Liver (tissue), 9 donors: ENCODE results near the gene HAGH. TPM values are rescaled to one million over a fixed set of nuclear protein-coding genes. Genes with fewer than 3 reads are reported as not detected.

Experiments
- DNase-seq: peaks from one replicate; pipeline ENCODE4 v3.0.0-alpha.2; 2017; ENCODE audit warnings: low spot score
- H3K27ac ChIP-seq, 2 donors: one replicate each; pipeline ENCODE4 v1.7.0; 2013; ENCODE audit warnings: inconsistent platforms in 2 of 2, low read length in 2 of 2, control low read depth in 1 of 2, low read depth in 1 of 2, mild to moderate bottlenecking in 1 of 2
- H3K27me3 ChIP-seq, 4 donors: one replicate each; pipeline versions ENCODE4 v1.6.1 to v1.7.0; 2013; ENCODE audit warnings: low read length in 3 of 4, inconsistent platforms in 1 of 4, mild to moderate bottlenecking in 1 of 4, moderate library complexity in 1 of 4; ENCODE audit not compliant: control insufficient read depth in 4 of 4, insufficient read depth in 4 of 4
- H3K36me3 ChIP-seq, 4 donors: one replicate each; pipeline versions ENCODE4 v1.6.1 to v1.7.0; 2013; ENCODE audit warnings: low read length in 3 of 4, mild to moderate bottlenecking in 3 of 4, low read depth in 1 of 4, moderate library complexity in 1 of 4; ENCODE audit not compliant: control insufficient read depth in 4 of 4, insufficient read depth in 3 of 4
- H3K4me1 ChIP-seq, 4 donors: one replicate each; pipeline versions ENCODE4 v1.6.1 to v1.7.0; 2013; ENCODE audit warnings: low read length in 3 of 4, mild to moderate bottlenecking in 3 of 4, moderate library complexity in 1 of 4; ENCODE audit not compliant: control insufficient read depth in 4 of 4, insufficient read depth in 4 of 4
- H3K4me3 ChIP-seq, 3 donors: one replicate each; pipeline versions ENCODE4 v1.6.1 to v1.7.0; 2013; ENCODE audit warnings: low read length in 3 of 3, control low read depth in 1 of 3, low read depth in 1 of 3, mild to moderate bottlenecking in 1 of 3
- H3K9ac ChIP-seq, 2 donors: one replicate each; pipeline ENCODE4 v1.7.0; 2013; ENCODE audit warnings: low read length in 2 of 2, mild to moderate bottlenecking in 2 of 2, moderate library complexity in 2 of 2, control low read depth in 1 of 2, low read depth in 1 of 2
- H3K9me3 ChIP-seq, 4 donors: one replicate each; pipeline versions ENCODE4 v1.6.1 to v1.7.0; 2013; ENCODE audit warnings: low read length in 3 of 4; ENCODE audit not compliant: control insufficient read depth in 4 of 4
- EGR1 ChIP-seq, 2 donors: IDR thresholded peaks; 2 replicates each; pipeline ENCODE4 v1.6.1; 2016 to 2018; ENCODE audit warnings: antibody characterized with exemption in 2 of 2, low read depth in 2 of 2
- FOXA1 ChIP-seq: IDR thresholded peaks from 2 replicates; pipeline ENCODE4 v1.6.1; 2016; ENCODE audit warnings: antibody characterized with exemption
- FOXA2 ChIP-seq: IDR thresholded peaks from 2 replicates; pipeline ENCODE4 v1.6.1; 2016; ENCODE audit warnings: antibody characterized with exemption
- GABPA ChIP-seq, 2 donors: IDR thresholded peaks in 1 of 2; conservative IDR thresholded peaks in 1 of 2; 2 replicates each; pipeline ENCODE4 v1.6.1; 2016; ENCODE audit warnings: antibody characterized with exemption in 2 of 2, mild to moderate bottlenecking in 1 of 2, moderate library complexity in 1 of 2
- HNF4A ChIP-seq, 2 donors: conservative IDR thresholded peaks; 2 replicates each; pipeline ENCODE4 v1.6.1; 2016; ENCODE audit warnings: antibody characterized with exemption in 2 of 2, mild to moderate bottlenecking in 2 of 2
- HNF4G ChIP-seq: IDR thresholded peaks from 2 replicates; pipeline ENCODE4 v1.6.1; 2016; ENCODE audit warnings: antibody characterized with exemption
- JUND ChIP-seq, 2 donors: IDR thresholded peaks; 2 replicates each; pipeline ENCODE4 v1.6.1; 2016; ENCODE audit warnings: antibody characterized with exemption in 2 of 2
- MAX ChIP-seq: IDR thresholded peaks from 2 replicates; pipeline ENCODE4 v1.6.1; 2016; ENCODE audit warnings: antibody characterized with exemption
- NR2F2 ChIP-seq: IDR thresholded peaks from 2 replicates; pipeline ENCODE4 v1.6.1; 2016; ENCODE audit warnings: antibody characterized with exemption
- RAD21 ChIP-seq, 2 donors: IDR thresholded peaks; 2 replicates each; pipeline ENCODE4 v1.6.1; 2016; ENCODE audit warnings: antibody characterized with exemption in 2 of 2, mild to moderate bottlenecking in 2 of 2
- RXRA ChIP-seq, 2 donors: IDR thresholded peaks; 2 replicates each; pipeline ENCODE4 v1.6.1; 2017 to 2018; ENCODE audit warnings: antibody characterized with exemption in 2 of 2, mild to moderate bottlenecking in 1 of 2
- SP1 ChIP-seq: IDR thresholded peaks from 2 replicates; pipeline ENCODE4 v1.6.1; 2018; ENCODE audit warnings: antibody characterized with exemption, mild to moderate bottlenecking
- TAF1 ChIP-seq: conservative IDR thresholded peaks from 2 replicates; pipeline ENCODE4 v1.6.1; 2016; ENCODE audit warnings: antibody characterized with exemption, mild to moderate bottlenecking
- YY1 ChIP-seq: IDR thresholded peaks from 2 replicates; pipeline ENCODE4 v1.6.1; 2016; ENCODE audit warnings: antibody characterized with exemption, mild to moderate bottlenecking
- ZBTB33 ChIP-seq: IDR thresholded peaks from 2 replicates; pipeline ENCODE4 v1.6.1; 2016; ENCODE audit warnings: antibody characterized with exemption
- WGBS: extraction: QIAGEN DNeasy Blood & Tissue Kit; methylation state at CpG from one replicate; pipeline ENCODE4 v1.1.7; 2013; 5-methylcytosine and 5-hydroxymethylcytosine counted together
- polyA plus RNA-seq, 2 donors: library from polyadenylated mRNA; stranded (reverse) in 1 of 2; unstranded in 1 of 2; fragments of 200-250 nt in 1 of 2; fragments of >200 nt in 1 of 2; fragmentation: Nextera tagmentation in 1 of 2; extraction: Ambion mirVana in 1 of 2; gene quantifications; one replicate each; pipeline versions ENCODE4 v1.2.1 to v1.2.3, GENCODE V29; 2013 to 2015
- total RNA-seq, 2 donors: library from RNA; depleted of rRNA; stranded (reverse); fragments of >200 nt; gene quantifications; one replicate each; pipeline ENCODE4 v1.2.3, GENCODE V29; 2014
- TF ChIP-seq, protein P1 (sequence below): IDR thresholded peaks from 2 replicates; pipeline ENCODE4 v1.6.1; 2016; ENCODE audit warnings: antibody characterized with exemption, mild to moderate bottlenecking
- TF ChIP-seq, protein P2 (sequence below): IDR thresholded peaks from 2 replicates; pipeline ENCODE4 v1.6.1; 2016; ENCODE audit warnings: antibody characterized with exemption
- TF ChIP-seq, protein P3 (sequence below): fragments of 150-350 bp; IDR thresholded peaks from 2 replicates; pipeline ENCODE4 v1.5.1; 2017; ENCODE audit warnings: improper control_type of control experiment, low read depth, low read length; ENCODE audit not compliant: missing input control
- donor health status: healthy.
- donor health status: healthy.
- donor health status: healthy.
- donor health status: healthy.
- donor health status: healthy.

HAGH gene
- total and polyA plus RNA-seq, 4 donors = 169 to 252 (median 204) TPM

DNA sequence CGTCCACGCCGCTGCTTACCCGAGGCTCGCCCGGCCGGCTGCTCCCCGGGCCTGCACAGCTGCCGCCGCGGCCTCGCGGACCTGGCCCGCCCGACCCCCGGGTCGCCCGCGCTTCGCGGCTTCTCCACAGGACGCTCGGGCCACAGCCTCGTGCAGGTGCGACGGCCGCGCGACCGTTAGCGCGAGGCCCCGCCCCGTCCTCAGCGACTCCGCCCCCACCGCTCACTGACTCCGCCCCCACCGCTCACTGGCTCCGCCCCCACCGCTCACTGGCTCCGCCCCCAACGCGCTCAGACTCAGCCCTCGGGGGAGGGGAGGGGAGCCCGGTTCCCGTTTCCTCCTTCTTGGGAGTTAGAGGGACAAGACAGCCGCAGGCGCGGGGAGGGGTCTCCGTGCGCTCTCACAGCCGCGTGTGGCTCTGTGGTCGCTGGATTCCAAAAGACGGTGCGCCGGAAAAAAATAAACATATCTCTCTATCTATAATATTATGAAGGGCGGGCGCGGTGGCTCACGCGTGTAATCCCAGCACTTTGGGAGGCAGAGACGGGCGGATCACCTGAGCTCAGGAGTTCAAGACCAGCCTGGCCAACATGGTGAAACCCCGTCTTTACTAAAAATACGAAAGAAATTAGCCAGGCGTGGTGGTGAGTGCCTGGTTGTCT, 45.5 kb upstream of the HAGH start, which contains the start of gene MEIOB:
Gene MEIOB (minus strand): TSS at position 191 of the 662 bp plus-strand sequence. CDS start 3,989 bp downstream, outside the sequence.
- peak within 1 kb of the TSS in 1 of 3 donors; percentile 20 for H3K4me3 ChIP-seq
- H3K4me1 ChIP-seq = peaks cover 16 to 25% (median 22%) of the 10 kb centered on the region in 4 donors
- H3K27ac ChIP-seq = peak within 1 kb of the TSS; percentile 61 to 88
- TF ChIP-seq YY1 = no peak
- TF ChIP-seq FOXA2 = no peak
- no peak for TF ChIP-seq GABPA (IDR thresholded peaks at IDR 0.05 in 1 of 2, conservative IDR thresholded peaks at IDR 0.05 in 1 of 2)
- TF ChIP-seq, protein P1, sequence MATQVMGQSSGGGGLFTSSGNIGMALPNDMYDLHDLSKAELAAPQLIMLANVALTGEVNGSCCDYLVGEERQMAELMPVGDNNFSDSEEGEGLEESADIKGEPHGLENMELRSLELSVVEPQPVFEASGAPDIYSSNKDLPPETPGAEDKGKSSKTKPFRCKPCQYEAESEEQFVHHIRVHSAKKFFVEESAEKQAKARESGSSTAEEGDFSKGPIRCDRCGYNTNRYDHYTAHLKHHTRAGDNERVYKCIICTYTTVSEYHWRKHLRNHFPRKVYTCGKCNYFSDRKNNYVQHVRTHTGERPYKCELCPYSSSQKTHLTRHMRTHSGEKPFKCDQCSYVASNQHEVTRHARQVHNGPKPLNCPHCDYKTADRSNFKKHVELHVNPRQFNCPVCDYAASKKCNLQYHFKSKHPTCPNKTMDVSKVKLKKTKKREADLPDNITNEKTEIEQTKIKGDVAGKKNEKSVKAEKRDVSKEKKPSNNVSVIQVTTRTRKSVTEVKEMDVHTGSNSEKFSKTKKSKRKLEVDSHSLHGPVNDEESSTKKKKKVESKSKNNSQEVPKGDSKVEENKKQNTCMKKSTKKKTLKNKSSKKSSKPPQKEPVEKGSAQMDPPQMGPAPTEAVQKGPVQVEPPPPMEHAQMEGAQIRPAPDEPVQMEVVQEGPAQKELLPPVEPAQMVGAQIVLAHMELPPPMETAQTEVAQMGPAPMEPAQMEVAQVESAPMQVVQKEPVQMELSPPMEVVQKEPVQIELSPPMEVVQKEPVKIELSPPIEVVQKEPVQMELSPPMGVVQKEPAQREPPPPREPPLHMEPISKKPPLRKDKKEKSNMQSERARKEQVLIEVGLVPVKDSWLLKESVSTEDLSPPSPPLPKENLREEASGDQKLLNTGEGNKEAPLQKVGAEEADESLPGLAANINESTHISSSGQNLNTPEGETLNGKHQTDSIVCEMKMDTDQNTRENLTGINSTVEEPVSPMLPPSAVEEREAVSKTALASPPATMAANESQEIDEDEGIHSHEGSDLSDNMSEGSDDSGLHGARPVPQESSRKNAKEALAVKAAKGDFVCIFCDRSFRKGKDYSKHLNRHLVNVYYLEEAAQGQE = no peak
- TF ChIP-seq EGR1 (IDR thresholded peaks at IDR 0.05; ENCODE audit: low read depth in 2 of 2) = no peak
- no peak for TF ChIP-seq FOXA1
- TF ChIP-seq RXRA (IDR thresholded peaks at IDR 0.05) = no peak
- no peaks in the 10 kb centered on the region for H3K27me3 ChIP-seq
- no peak within 1 kb of the TSS for H3K9ac ChIP-seq
- H3K36me3 ChIP-seq = no peaks in the 10 kb centered on the region
- peak; percentile 73 for DNase-seq
- no peaks in the 10 kb centered on the region for H3K9me3 ChIP-seq
- 21% methylated on average over 68 of the region's 68 CpGs for WGBS

DNA sequence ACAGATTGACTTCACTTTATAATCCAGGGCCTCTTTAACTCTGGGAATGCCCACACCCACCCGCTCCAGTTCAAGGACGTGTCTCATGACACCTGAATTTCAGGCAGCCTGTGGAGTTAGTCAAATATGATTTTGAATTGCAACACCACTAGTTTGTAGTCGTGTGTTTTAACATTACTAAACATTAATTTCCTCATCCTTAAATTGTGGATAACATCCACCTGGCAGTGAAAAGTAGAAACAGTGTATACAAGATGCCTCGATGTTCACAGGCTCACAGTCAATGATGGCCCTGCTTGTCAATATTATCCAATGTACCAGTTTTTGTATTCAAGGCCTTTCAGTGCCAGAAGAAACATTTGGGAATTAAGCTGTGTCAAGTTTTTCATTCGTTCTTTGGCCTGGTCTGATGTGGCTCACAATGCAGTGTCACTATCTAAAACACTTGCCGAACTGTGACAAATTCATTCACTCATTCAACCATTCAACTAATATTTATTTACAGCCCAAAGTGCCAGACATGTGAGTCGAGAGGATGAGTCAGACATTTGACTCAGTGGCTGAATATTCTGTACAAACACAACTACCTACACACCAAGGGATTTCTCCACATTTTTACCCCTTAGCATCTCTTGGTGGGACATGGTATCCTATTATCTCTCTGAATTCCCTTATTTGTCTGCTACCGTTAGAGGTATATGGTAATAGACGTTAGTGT, 43.9 kb upstream of the HAGH start:
- 27% methylated on average over 9 of the region's 9 CpGs for WGBS
- H3K4me1 ChIP-seq = peaks cover 13 to 16% (median 15%) of the 10 kb centered on the region in 4 donors
- TF ChIP-seq SP1 (peak; percentile 81), FOXA1 (no peak), HNF4G (no peak), ZBTB33 (peak; percentile 68), EGR1 (IDR thresholded peaks at IDR 0.05; ENCODE audit: low read depth in 2 of 2) (peak in 1 of 2 donors; percentile 63), FOXA2 (peak; percentile 50), YY1 (peak; percentile 55), JUND (IDR thresholded peaks at IDR 0.05) (peak in 1 of 2 donors; percentile 47), MAX (peak; percentile 80), TAF1 (no peak), NR2F2 (no peak), GABPA (IDR thresholded peaks at IDR 0.05 in 1 of 2, conservative IDR thresholded peaks at IDR 0.05 in 1 of 2) (peak in 1 of 2 donors; percentile 41), HNF4A (conservative IDR thresholded peaks at IDR 0.05) (peak; percentile 70 to 84), RXRA (IDR thresholded peaks at IDR 0.05) (peak; percentile 88 to 95), RAD21 (IDR thresholded peaks at IDR 0.05) (peak; percentile 26 to 40)
- TF ChIP-seq, protein P2, sequence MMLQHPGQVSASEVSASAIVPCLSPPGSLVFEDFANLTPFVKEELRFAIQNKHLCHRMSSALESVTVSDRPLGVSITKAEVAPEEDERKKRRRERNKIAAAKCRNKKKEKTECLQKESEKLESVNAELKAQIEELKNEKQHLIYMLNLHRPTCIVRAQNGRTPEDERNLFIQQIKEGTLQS = no peak
- TF ChIP-seq, protein P1 = no peak
- TF ChIP-seq, protein P3, sequence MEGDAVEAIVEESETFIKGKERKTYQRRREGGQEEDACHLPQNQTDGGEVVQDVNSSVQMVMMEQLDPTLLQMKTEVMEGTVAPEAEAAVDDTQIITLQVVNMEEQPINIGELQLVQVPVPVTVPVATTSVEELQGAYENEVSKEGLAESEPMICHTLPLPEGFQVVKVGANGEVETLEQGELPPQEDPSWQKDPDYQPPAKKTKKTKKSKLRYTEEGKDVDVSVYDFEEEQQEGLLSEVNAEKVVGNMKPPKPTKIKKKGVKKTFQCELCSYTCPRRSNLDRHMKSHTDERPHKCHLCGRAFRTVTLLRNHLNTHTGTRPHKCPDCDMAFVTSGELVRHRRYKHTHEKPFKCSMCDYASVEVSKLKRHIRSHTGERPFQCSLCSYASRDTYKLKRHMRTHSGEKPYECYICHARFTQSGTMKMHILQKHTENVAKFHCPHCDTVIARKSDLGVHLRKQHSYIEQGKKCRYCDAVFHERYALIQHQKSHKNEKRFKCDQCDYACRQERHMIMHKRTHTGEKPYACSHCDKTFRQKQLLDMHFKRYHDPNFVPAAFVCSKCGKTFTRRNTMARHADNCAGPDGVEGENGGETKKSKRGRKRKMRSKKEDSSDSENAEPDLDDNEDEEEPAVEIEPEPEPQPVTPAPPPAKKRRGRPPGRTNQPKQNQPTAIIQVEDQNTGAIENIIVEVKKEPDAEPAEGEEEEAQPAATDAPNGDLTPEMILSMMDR = no peak
- no peak overlapping the region for H3K4me3 ChIP-seq
- peak overlapping the region; percentile 61 to 88 for H3K27ac ChIP-seq
- no peaks in the 10 kb centered on the region for H3K36me3 ChIP-seq
- no peak for DNase-seq
- no peak overlapping the region for H3K9ac ChIP-seq
- no peaks in the 10 kb centered on the region for H3K27me3 ChIP-seq
- no peaks in the 10 kb centered on the region for H3K9me3 ChIP-seq
